SK-N-SH (cell line): ENCODE results near the gene HERC5. TPM values are rescaled to one million over a fixed set of nuclear protein-coding genes. Genes with fewer than 3 reads are reported as not detected.
A peak's percentile ranks its signal among the peaks of the same experiment; 100 is the strongest.

ENCODE experiments used
- CTCF ChIA-PET: fragments of 300-600, 350-600 bp; formaldehyde crosslinking; extraction: SDS; loops from one replicate; lab custom pipeline; 2021; lab: Yijun Ruan, JAX
- POLR2A ChIA-PET: fragments of 350-600 bp; sonication (Branson Sonifier 250); formaldehyde crosslinking; extraction: SDS; loops from one replicate; lab custom pipeline; 2020; ENCODE audit warnings: antibody characterized with exemption, inconsistent platforms; lab: Yijun Ruan, JAX
- DNase-seq: peaks from one replicate; pipeline ENCODE4 v3.0.0; 2012
- H2AFZ ChIP-seq: fragments of 200-600 bp; sonication (generic); 2 replicates; pipeline ENCODE4 v1.8.1; 2016; ENCODE audit warnings: antibody characterized with exemption, mild to moderate bottlenecking, low read depth
- H3F3A ChIP-seq: fragments of 200-600 bp; sonication (generic); replicated peaks from 2 replicates; pipeline ENCODE3; 2016; ENCODE audit warnings: antibody characterized with exemption, mild to moderate bottlenecking; ENCODE audit not compliant: insufficient read depth
- H3K27ac ChIP-seq, 2 experiments: fragments of 200-500 bp in 1 of 2; fragments of 200-600 bp in 1 of 2; sonication (Bioruptor generic) in 1 of 2; sonication (generic), shearing (Covaris generic) in 1 of 2; 2 replicates each; pipeline versions ENCODE4 v1.5.1 to v1.6.1; 2014 to 2016; ENCODE audit warnings: low read depth in 2 of 2, inconsistent platforms in 1 of 2, low read length in 1 of 2, mild to moderate bottlenecking in 1 of 2, mixed read lengths in 1 of 2
- H3K27me3 ChIP-seq: fragments of 200-600 bp; sonication (generic), shearing (Covaris generic); 2 replicates; pipeline ENCODE4 v1.6.1; 2016; ENCODE audit warnings: mixed run types; ENCODE audit not compliant: insufficient read depth
- H3K36me3 ChIP-seq, 2 experiments: fragments of 200-500 bp in 1 of 2; fragments of 200-600 bp in 1 of 2; sonication (Bioruptor generic) in 1 of 2; sonication (generic) in 1 of 2; replicated peaks in 1 of 2; 2 replicates each; pipeline versions ENCODE3 to v1.5.1; 2014 to 2016; ENCODE audit warnings: low read length in 1 of 2, mild to moderate bottlenecking in 1 of 2; ENCODE audit not compliant: insufficient read depth in 2 of 2, control insufficient read depth in 1 of 2
- H3K4me1 ChIP-seq, 2 experiments: fragments of 200-500 bp in 1 of 2; fragments of 200-600 bp in 1 of 2; sonication (Bioruptor generic) in 1 of 2; sonication (generic), shearing (Covaris generic) in 1 of 2; 2 replicates each; pipeline versions ENCODE4 v1.5.1 to v1.6.1; 2014 to 2016; ENCODE audit warnings: low read depth in 1 of 2, low read length in 1 of 2, mixed run types in 1 of 2; ENCODE audit not compliant: insufficient read depth in 2 of 2, control insufficient read depth in 1 of 2
- H3K4me2 ChIP-seq: fragments of 200-600 bp; sonication (generic), shearing (Covaris generic); 2 replicates; pipeline ENCODE4 v1.6.1; 2017; ENCODE audit warnings: mixed run types
- H3K4me3 ChIP-seq, 2 experiments: fragments of 200-500 bp in 1 of 2; fragments of 200-600 bp in 1 of 2; sonication (Bioruptor generic) in 1 of 2; sonication (generic), shearing (Covaris generic) in 1 of 2; 2 replicates each; pipeline versions ENCODE4 v1.5.1 to v1.8.1; 2014 to 2016; ENCODE audit warnings: low read depth in 2 of 2, inconsistent platforms in 1 of 2, low read length in 1 of 2, mild to moderate bottlenecking in 1 of 2, mixed read lengths in 1 of 2, moderate library complexity in 1 of 2
- H3K79me2 ChIP-seq: fragments of 200-600 bp; sonication (generic); 2 replicates; pipeline ENCODE4 v1.8.1; 2017; ENCODE audit warnings: mild to moderate bottlenecking; ENCODE audit not compliant: insufficient read depth
- H3K9ac ChIP-seq: fragments of 200-600 bp; sonication (generic); 2 replicates; pipeline ENCODE4 v1.6.1; 2017; ENCODE audit warnings: mixed run types
- H3K9me2 ChIP-seq: fragments of 200-600 bp; sonication (generic); 2 replicates; pipeline ENCODE4 v1.6.1; 2017; ENCODE audit warnings: mixed run types
- H3K9me3 ChIP-seq: fragments of 200-600 bp; sonication (generic); 2 replicates; pipeline ENCODE4 v1.6.1; 2017; ENCODE audit warnings: mixed run types, mild to moderate bottlenecking, moderate library complexity
- H4K20me1 ChIP-seq: fragments of 200-600 bp; sonication (generic); 2 replicates; pipeline ENCODE4 v1.6.1; 2017; ENCODE audit warnings: mild to moderate bottlenecking, mixed run types; ENCODE audit not compliant: insufficient read depth
- ELF1 ChIP-seq: IDR thresholded peaks from 2 replicates; pipeline ENCODE4 v1.4.0; 2012
- FOSL2 ChIP-seq: IDR thresholded peaks from 2 replicates; pipeline ENCODE4 v1.4.0; 2012; ENCODE audit warnings: low read depth, mild to moderate bottlenecking, moderate library complexity, borderline replicate concordance
- GATA2 ChIP-seq: sonication (generic); formaldehyde crosslinking; IDR thresholded peaks from 2 replicates; pipeline ENCODE4 v1.5.0; 2020; ENCODE audit warnings: mild to moderate bottlenecking, missing genetic modification reagents
- JUND ChIP-seq: IDR thresholded peaks from 2 replicates; pipeline ENCODE4 v1.4.0; 2012
- MXI1 ChIP-seq: IDR thresholded peaks from 2 replicates; pipeline ENCODE4 v1.6.1; 2012; ENCODE audit warnings: mild to moderate bottlenecking, low read depth, low read length, improper control_type of control experiment
- RXRA ChIP-seq: IDR thresholded peaks from 2 replicates; pipeline ENCODE4 v1.4.0; 2012; ENCODE audit warnings: low read depth, mild to moderate bottlenecking, borderline replicate concordance
- YY1 ChIP-seq: IDR thresholded peaks from 2 replicates; pipeline ENCODE4 v1.4.0; 2012; ENCODE audit warnings: low read depth, mild to moderate bottlenecking
- WGBS: methylation state at CpG from one replicate; pipeline ENCODE4 v1.1.6; 2017; ENCODE audit warnings: low lambda C conversion rate; 5-methylcytosine and 5-hydroxymethylcytosine counted together
- polyA plus RNA-seq, 3 experiments: library from polyadenylated mRNA; depleted of rRNA; stranded (reverse); fragments of >200 nt; gene quantifications; 2 replicates each; pipeline ENCODE4 v1.2.3, GENCODE V29; 2012
- TF ChIP-seq, protein P1 (sequence below): fragments of 200-600 bp; sonication (generic); IDR thresholded peaks from 2 replicates; pipeline ENCODE4 v1.6.1; 2017; ENCODE audit warnings: antibody characterized with exemption, mild to moderate bottlenecking, moderate library complexity
- TF ChIP-seq, protein P2 (sequence below): IDR thresholded peaks from 2 replicates; pipeline ENCODE4 v1.4.0; 2012; ENCODE audit warnings: low read depth
- TF ChIP-seq, protein P3 (sequence below): fragments of 150-350 bp; IDR thresholded peaks from 2 replicates; pipeline ENCODE4 v1.6.1; 2017; ENCODE audit warnings: antibody characterized with exemption, low read length, low read depth, borderline replicate concordance
- TF ChIP-seq, protein P4 (sequence below): IDR thresholded peaks from 2 replicates; pipeline ENCODE4 v1.4.0; 2012; ENCODE audit warnings: low read depth, borderline replicate concordance

Gene HERC5
- polyA plus RNA-seq, 1 of the 3 experiments (the other 2 are of a cell fraction): 0.15 TPM

DNA sequence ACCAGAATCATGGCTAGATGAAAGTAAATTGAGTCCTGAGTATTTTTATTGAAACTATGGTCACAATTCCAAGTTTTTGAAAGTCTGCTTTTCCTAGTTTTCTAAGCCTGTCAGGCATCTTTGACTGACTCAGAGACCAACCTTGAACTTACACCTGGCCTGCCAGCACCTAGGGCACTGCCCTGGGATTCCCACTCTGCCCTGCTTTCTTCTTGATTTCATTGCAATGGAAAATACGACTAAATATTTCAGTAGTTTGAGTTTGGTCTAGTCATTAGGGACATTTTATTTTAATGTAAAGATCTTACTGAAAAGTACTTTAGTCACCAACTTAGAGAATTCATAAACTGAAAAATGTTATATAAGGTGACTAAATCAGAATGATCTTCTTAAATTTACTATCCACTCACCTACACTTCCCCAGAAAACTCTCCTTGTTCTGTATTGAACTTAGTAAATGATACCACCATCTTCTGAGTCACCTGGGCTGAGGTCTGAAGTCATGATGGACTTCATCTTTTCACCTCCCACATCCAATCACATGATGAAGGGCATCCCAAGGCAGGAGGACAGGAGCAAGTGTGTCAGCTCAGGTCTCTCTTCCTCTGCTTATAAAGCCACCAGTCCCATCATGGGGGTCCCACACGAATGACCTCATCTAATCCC is 78.3 kb downstream of the HERC5 start:
- Histone ChIP-seq H3K36me3 (no peaks in the 10 kb centered on the region), H3K79me2 (peaks cover 18% of the 10 kb centered on the region; the same call in 1 of the 2 replicates), H3K27ac (peak overlapping the region in 1 of 2 experiments; percentile 100; a peak in 3 of 4 replicates), H3K9me2 (no peaks in the 10 kb centered on the region), H4K20me1 (no peaks in the 10 kb centered on the region), H3K9ac (peak overlapping the region; percentile 80; the same call in 1 of the 2 replicates), H2AFZ (peak overlapping the region; percentile 11; the same call in 1 of the 2 replicates), H3K4me1 (peaks cover 0 to 11% of the 10 kb centered on the region in 2 experiments; a peak in 2 of 4 replicates), H3K4me3 (no peak overlapping the region), H3K4me2 (peak overlapping the region; percentile 69; the same call in 1 of the 2 replicates), H3K27me3 (no peaks in the 10 kb centered on the region), H3F3A (peaks cover 41% of the 10 kb centered on the region), H3K9me3 (no peaks in the 10 kb centered on the region)
- 67% methylated on average over 2 of the region's 2 CpGs for WGBS
- CTCF ChIA-PET: interaction anchor here (1.2 to 3.2 kb wide), 3 partner anchors 8 to 124 kb away, joined by 6 to 16 read pairs (median 11); no protein-coding TSS in a partner anchor
- TF ChIP-seq GATA2 (CRISPR knock-in tag): no peak
- no peak for TF ChIP-seq FOSL2
- no peak for TF ChIP-seq ELF1
- DNase-seq: no peak
- POLR2A ChIA-PET: no interaction called here

DNA sequence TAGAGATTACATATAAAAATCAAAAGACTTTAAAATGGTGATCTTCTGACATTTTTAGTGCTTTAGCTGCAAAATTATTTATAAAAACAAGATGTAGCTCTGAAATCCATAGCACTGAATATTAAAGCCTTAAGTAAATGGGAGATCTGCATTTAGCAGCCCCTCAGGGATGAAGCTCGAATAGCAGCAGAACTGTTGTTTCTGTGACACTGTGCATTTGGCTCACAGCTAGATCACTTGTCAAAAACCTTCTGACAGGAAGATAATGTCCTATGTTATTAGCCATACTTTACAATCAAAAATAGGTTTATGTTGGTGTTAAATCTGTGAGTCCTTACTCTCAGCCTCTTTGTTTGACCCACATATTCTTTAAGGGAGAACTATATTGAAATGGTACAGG is 80.8 kb downstream of the HERC5 start:
- peaks cover 0 to 5% of the 10 kb centered on the region in 2 experiments; a peak in 2 of 4 replicates for H3K4me1 ChIP-seq
- H3K9me3 ChIP-seq: no peaks in the 10 kb centered on the region
- WGBS: 83% methylated on average over 1 of the region's 1 CpG
- H3F3A ChIP-seq: peaks cover 27% of the 10 kb centered on the region
- ChIA-PET CTCF (interaction anchor here (1.3 to 3.2 kb wide), 2 partner anchors 11 to 122 kb away, joined by 5 to 16 read pairs; no protein-coding TSS in a partner anchor), POLR2A (no interaction called here)
- H4K20me1 ChIP-seq: no peaks in the 10 kb centered on the region
- H3K27ac ChIP-seq: no peak overlapping the region
- no peaks in the 10 kb centered on the region for H3K79me2 ChIP-seq
- peak overlapping the region; percentile 55; the same call in 1 of the 2 replicates for H2AFZ ChIP-seq
- no peak overlapping the region for H3K4me2 ChIP-seq
- no peaks in the 10 kb centered on the region for H3K27me3 ChIP-seq
- no peaks in the 10 kb centered on the region for H3K36me3 ChIP-seq
- H3K9ac ChIP-seq: no peak overlapping the region
- no peak overlapping the region for H3K4me3 ChIP-seq
- no peaks in the 10 kb centered on the region for H3K9me2 ChIP-seq
- no peak for TF ChIP-seq GATA2 (CRISPR knock-in tag)
- TF ChIP-seq, protein P1, sequence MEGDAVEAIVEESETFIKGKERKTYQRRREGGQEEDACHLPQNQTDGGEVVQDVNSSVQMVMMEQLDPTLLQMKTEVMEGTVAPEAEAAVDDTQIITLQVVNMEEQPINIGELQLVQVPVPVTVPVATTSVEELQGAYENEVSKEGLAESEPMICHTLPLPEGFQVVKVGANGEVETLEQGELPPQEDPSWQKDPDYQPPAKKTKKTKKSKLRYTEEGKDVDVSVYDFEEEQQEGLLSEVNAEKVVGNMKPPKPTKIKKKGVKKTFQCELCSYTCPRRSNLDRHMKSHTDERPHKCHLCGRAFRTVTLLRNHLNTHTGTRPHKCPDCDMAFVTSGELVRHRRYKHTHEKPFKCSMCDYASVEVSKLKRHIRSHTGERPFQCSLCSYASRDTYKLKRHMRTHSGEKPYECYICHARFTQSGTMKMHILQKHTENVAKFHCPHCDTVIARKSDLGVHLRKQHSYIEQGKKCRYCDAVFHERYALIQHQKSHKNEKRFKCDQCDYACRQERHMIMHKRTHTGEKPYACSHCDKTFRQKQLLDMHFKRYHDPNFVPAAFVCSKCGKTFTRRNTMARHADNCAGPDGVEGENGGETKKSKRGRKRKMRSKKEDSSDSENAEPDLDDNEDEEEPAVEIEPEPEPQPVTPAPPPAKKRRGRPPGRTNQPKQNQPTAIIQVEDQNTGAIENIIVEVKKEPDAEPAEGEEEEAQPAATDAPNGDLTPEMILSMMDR: no peak
- TF ChIP-seq RXRA: no peak
- TF ChIP-seq, protein P2, sequence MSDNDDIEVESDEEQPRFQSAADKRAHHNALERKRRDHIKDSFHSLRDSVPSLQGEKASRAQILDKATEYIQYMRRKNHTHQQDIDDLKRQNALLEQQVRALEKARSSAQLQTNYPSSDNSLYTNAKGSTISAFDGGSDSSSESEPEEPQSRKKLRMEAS: no peak
- TF ChIP-seq MXI1: no peak
- TF ChIP-seq, protein P3, sequence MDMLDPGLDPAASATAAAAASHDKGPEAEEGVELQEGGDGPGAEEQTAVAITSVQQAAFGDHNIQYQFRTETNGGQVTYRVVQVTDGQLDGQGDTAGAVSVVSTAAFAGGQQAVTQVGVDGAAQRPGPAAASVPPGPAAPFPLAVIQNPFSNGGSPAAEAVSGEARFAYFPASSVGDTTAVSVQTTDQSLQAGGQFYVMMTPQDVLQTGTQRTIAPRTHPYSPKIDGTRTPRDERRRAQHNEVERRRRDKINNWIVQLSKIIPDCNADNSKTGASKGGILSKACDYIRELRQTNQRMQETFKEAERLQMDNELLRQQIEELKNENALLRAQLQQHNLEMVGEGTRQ: no peak
- TF ChIP-seq YY1: no peak
- TF ChIP-seq, protein P4, sequence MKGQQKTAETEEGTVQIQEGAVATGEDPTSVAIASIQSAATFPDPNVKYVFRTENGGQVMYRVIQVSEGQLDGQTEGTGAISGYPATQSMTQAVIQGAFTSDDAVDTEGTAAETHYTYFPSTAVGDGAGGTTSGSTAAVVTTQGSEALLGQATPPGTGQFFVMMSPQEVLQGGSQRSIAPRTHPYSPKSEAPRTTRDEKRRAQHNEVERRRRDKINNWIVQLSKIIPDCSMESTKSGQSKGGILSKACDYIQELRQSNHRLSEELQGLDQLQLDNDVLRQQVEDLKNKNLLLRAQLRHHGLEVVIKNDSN: no peak
- TF ChIP-seq JUND: no peak
- TF ChIP-seq, all 33 proteins: peak for 0
- no peak for DNase-seq
